ENCODE data around the gene MYBPC1.
"Not testable (repeated sequence)": the region's sequence is repeated elsewhere in the genome, so short reads cannot be mapped to it uniquely, and the experiment has no call there.

MYBPC1 gene

GRCh38 chr12:101729842-101730241, 135.1 kb downstream of the MYBPC1 start:
- Histone ChIP-seq H3K4me3 (ENCODE audit: low read depth, low read length) (no peak overlapping the region), H3K9me3 (ENCODE audit: control insufficient read depth, insufficient read depth, low read depth, low read length) (no peaks in the 10 kb centered on the region), H3K27ac (ENCODE audit: extremely low read depth, low read depth, low read length) (no peak overlapping the region), H3K36me3 (ENCODE audit: control insufficient read depth in 2 of 2, insufficient read depth in 1 of 2, low read length in 2 of 2) (peaks cover 24 to 40% of the 10 kb centered on the region in 2 experiments), H3K4me1 (ENCODE audit: control insufficient read depth, insufficient read depth, low read length) (no peaks in the 10 kb centered on the region)
- CTCF ChIA-PET, result no interaction called here
- TF ChIP-seq ZBTB17 (tag by site-specific recombination; IDR thresholded peaks at IDR 0.05) (no peak), OVOL3 (tag by site-specific recombination; IDR thresholded peaks at IDR 0.05) (no peak), ZNF266 (tag by site-specific recombination; IDR thresholded peaks at IDR 0.05; ENCODE audit: low read depth) (no peak), ZNF660 (tag by site-specific recombination; IDR thresholded peaks at IDR 0.05) (no peak), ZNF585B (tag by site-specific recombination; IDR thresholded peaks at IDR 0.05) (no peak), YY1 (tag by site-specific recombination; IDR thresholded peaks at IDR 0.05) (no peak)
- POLR2A ChIA-PET, result no interaction called here

GRCh38 chr12:101732318-101732717, 137.5 kb downstream of the MYBPC1 start:
- no peaks in the 10 kb centered on the region for H3K9me3 ChIP-seq (ENCODE audit: control insufficient read depth, insufficient read depth, low read depth, low read length)

GRCh38 chr12:101733166-101733565, 138.4 kb downstream of the MYBPC1 start:
- POLR2A ChIA-PET, result no interaction called here
- H3K4me3 ChIP-seq (ENCODE audit: low read depth, low read length), result no peak overlapping the region
- H3K36me3 ChIP-seq (ENCODE audit: control insufficient read depth in 2 of 2, insufficient read depth in 1 of 2, low read length in 2 of 2), result peaks cover 15 to 24% of the 10 kb centered on the region in 2 experiments
- no peaks in the 10 kb centered on the region for H3K4me1 ChIP-seq (ENCODE audit: control insufficient read depth, insufficient read depth, low read length)
- H3K27ac ChIP-seq (ENCODE audit: extremely low read depth, low read depth, low read length), result no peak overlapping the region
- H3K9me3 ChIP-seq (ENCODE audit: control insufficient read depth, insufficient read depth, low read depth, low read length), result no peaks in the 10 kb centered on the region
- CTCF ChIA-PET, result interaction anchor here (1.2 kb wide), 1 partner anchor 63 kb away, joined by 3 read pairs; no protein-coding TSS in a partner anchor
- TF ChIP-seq ZNF658 (tag by site-specific recombination; IDR thresholded peaks at IDR 0.05) (no peak), ZNF639 (tag by site-specific recombination; IDR thresholded peaks at IDR 0.05) (no peak)

More at GRCh38 chr12:101732318-101732717, 137.5 kb downstream of the MYBPC1 start:
- Histone ChIP-seq H3K4me3 (ENCODE audit: low read depth, low read length) (no peak overlapping the region), H3K27ac (ENCODE audit: extremely low read depth, low read depth, low read length) (no peak overlapping the region), H3K36me3 (ENCODE audit: control insufficient read depth in 2 of 2, insufficient read depth in 1 of 2, low read length in 2 of 2) (peaks cover 10 to 32% of the 10 kb centered on the region in 2 experiments), H3K4me1 (ENCODE audit: control insufficient read depth, insufficient read depth, low read length) (no peaks in the 10 kb centered on the region)
- POLR2A ChIA-PET, result no interaction called here
- no peak for TF ChIP-seq ZBTB17 (tag by site-specific recombination; IDR thresholded peaks at IDR 0.05)
- no peak for TF ChIP-seq ZNF140 (tag by site-specific recombination; IDR thresholded peaks at IDR 0.05)
- no peak for TF ChIP-seq ZNF394 (tag by site-specific recombination; IDR thresholded peaks at IDR 0.05; ENCODE audit: borderline replicate concordance)
- TF ChIP-seq ZFP3 (tag by site-specific recombination; IDR thresholded peaks at IDR 0.05; ENCODE audit: low read depth), result no peak
- no peak for TF ChIP-seq ZNF341 (tag by site-specific recombination; IDR thresholded peaks at IDR 0.05; ENCODE audit: low read depth)
- CTCF ChIA-PET, result no interaction called here

- CTCF ChIA-PET; H3K9me3 ChIP-seq (ENCODE audit: control insufficient read depth, insufficient read depth, low read depth, low read length); H3K27ac ChIP-seq (ENCODE audit: extremely low read depth, low read depth, low read length); H3K4me1 ChIP-seq (ENCODE audit: control insufficient read depth, insufficient read depth, low read length); POLR2A ChIA-PET; H3K4me3 ChIP-seq (ENCODE audit: low read depth, low read length): not testable (repeated sequence)
- H3K36me3 ChIP-seq (ENCODE audit: control insufficient read depth in 2 of 2, insufficient read depth in 1 of 2, low read length in 2 of 2), result peaks cover 19 to 20% of the 10 kb centered on the region in 2 experiments
Observed at GRCh38 chr12:101734482-101734881, 139.7 kb downstream of the MYBPC1 start.

Measured in HEK293 (cell line).